ENCODE data around the gene KANSL3.
"Not testable (repeated sequence)": the region's sequence is repeated elsewhere in the genome, so short reads cannot be mapped to it uniquely, and the experiment has no call there.

The KANSL3 gene

DNA sequence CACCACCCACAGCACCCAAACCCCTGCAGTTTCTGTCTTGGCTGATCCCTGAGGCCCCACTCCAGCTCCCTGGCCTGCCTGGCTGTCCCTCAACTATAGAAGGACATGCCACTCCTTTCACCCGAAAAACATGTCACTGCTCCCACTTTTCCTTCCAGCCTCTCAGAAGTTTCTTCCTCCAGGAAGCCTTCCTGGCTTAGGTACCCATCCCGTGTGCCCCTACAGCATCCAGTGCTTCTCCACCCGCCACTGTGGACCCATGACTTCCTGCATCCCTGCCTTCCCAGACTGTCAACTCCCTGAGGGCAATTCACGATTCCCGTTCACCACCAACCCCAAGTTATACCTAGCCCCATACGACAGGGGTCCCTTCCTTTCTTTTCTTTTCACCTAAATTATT is 80.1 kb downstream of the KANSL3 start:
- H3K4me3 ChIP-seq (ENCODE audit: low read length in 2 of 2) = no peak overlapping the region
- H2AK5ac ChIP-seq (ENCODE audit: low read depth, low read length) = no peak overlapping the region
- H3K23ac ChIP-seq (ENCODE audit: low read depth, low read length, poor library complexity) = no peak overlapping the region
- no peak overlapping the region for H2BK12ac ChIP-seq (ENCODE audit: low read length)
- H3K27ac ChIP-seq (replicated peaks; ENCODE audit: low read length) = no peak overlapping the region
- no peaks in the 10 kb centered on the region for H3K27me3 ChIP-seq (ENCODE audit: control insufficient read depth in 3 of 3, insufficient read depth in 3 of 3, low read depth in 1 of 3, low read length in 3 of 3)
- no peak overlapping the region for H3K4ac ChIP-seq (ENCODE audit: low read length)
- no peak overlapping the region for H3K18ac ChIP-seq (ENCODE audit: low read length)
- WGBS, 2 donors (ENCODE audit: extremely low coverage in 2 of 2, insufficient read length in 2 of 2, insufficient replicate concordance in 1 of 2) = no CpG with 5 or more reads among the region's 6 CpGs
- no peak overlapping the region for H2AFZ ChIP-seq (ENCODE audit: low read length)
- H3K4me1 ChIP-seq (ENCODE audit: control insufficient read depth in 2 of 2, insufficient read depth in 1 of 2, low read depth in 1 of 2, low read length in 2 of 2) = no peaks in the 10 kb centered on the region
- H2BK5ac ChIP-seq (ENCODE audit: low read length) = no peak overlapping the region
- H2BK15ac ChIP-seq (ENCODE audit: low read length) = no peak overlapping the region
- no peak overlapping the region for H4K8ac ChIP-seq (ENCODE audit: low read depth, low read length)
- H3K9ac ChIP-seq (ENCODE audit: low read depth, low read length, poor library complexity) = no peak overlapping the region
- H3K36me3 ChIP-seq (replicated peaks in 1 of 2; ENCODE audit: control insufficient read depth in 2 of 2, insufficient read depth in 2 of 2, low read length in 2 of 2) = no peaks in the 10 kb centered on the region
- no peaks in the 10 kb centered on the region for H3K79me1 ChIP-seq (ENCODE audit: low read depth, low read length)
- no peak overlapping the region for H3K4me2 ChIP-seq (ENCODE audit: insufficient read depth, low read length, poor library complexity, severe bottlenecking)
- H3K9me3 ChIP-seq (replicated peaks in 1 of 2; ENCODE audit: control insufficient read depth in 2 of 2, insufficient read depth in 1 of 2, low read depth in 1 of 2, low read length in 2 of 2) = no peaks in the 10 kb centered on the region
- H4K91ac ChIP-seq (ENCODE audit: low read depth, low read length, poor library complexity) = no peak overlapping the region
- no peak overlapping the region for H2BK120ac ChIP-seq (ENCODE audit: low read depth, low read length)
- no peak overlapping the region for H3K14ac ChIP-seq (ENCODE audit: low read length)
- DNase-seq (ENCODE audit: low spot score) = no peak

DNA sequence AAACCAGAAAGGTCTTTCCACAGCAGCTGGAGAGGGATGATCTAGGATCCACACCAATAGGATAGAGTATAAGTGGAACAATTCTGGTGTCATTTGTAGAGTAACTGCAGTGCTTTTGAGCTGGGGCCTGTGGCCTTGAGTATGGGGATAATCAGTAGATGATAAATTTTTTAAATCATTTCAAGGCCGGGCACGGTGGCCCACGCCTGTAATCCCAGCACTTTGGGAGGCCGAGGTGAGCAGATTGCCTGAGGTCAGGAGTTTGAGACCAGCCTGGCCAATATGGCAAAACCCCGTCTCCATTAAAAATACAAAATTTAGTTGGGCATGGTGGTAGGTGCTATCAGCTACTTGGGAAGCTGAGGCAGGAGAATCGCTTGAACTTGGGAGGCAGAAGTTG is 80.7 kb downstream of the KANSL3 start:
- not testable (repeated sequence) for H3K27me3 ChIP-seq (ENCODE audit: control insufficient read depth in 3 of 3, insufficient read depth in 3 of 3, low read depth in 1 of 3, low read length in 3 of 3); H2BK12ac ChIP-seq (ENCODE audit: low read length); H2BK15ac ChIP-seq (ENCODE audit: low read length); H4K91ac ChIP-seq (ENCODE audit: low read depth, low read length, poor library complexity); H3K18ac ChIP-seq (ENCODE audit: low read length); H3K4me2 ChIP-seq (ENCODE audit: insufficient read depth, low read length, poor library complexity, severe bottlenecking); H2BK120ac ChIP-seq (ENCODE audit: low read depth, low read length); H3K4ac ChIP-seq (ENCODE audit: low read length); H3K23ac ChIP-seq (ENCODE audit: low read depth, low read length, poor library complexity); H2AFZ ChIP-seq (ENCODE audit: low read length); H3K79me1 ChIP-seq (ENCODE audit: low read depth, low read length); H3K14ac ChIP-seq (ENCODE audit: low read length); H3K27ac ChIP-seq (replicated peaks; ENCODE audit: low read length); H2BK5ac ChIP-seq (ENCODE audit: low read length); H3K4me3 ChIP-seq (ENCODE audit: low read length in 2 of 2); H3K4me1 ChIP-seq (ENCODE audit: control insufficient read depth in 2 of 2, insufficient read depth in 1 of 2, low read depth in 1 of 2, low read length in 2 of 2); H3K9me3 ChIP-seq (replicated peaks in 1 of 2; ENCODE audit: control insufficient read depth in 2 of 2, insufficient read depth in 1 of 2, low read depth in 1 of 2, low read length in 2 of 2); H3K36me3 ChIP-seq (replicated peaks in 1 of 2; ENCODE audit: control insufficient read depth in 2 of 2, insufficient read depth in 2 of 2, low read length in 2 of 2); DNase-seq (ENCODE audit: low spot score); H3K9ac ChIP-seq (ENCODE audit: low read depth, low read length, poor library complexity); H2AK5ac ChIP-seq (ENCODE audit: low read depth, low read length); H4K8ac ChIP-seq (ENCODE audit: low read depth, low read length)
- WGBS, 2 donors (ENCODE audit: extremely low coverage in 2 of 2, insufficient read length in 2 of 2, insufficient replicate concordance in 1 of 2) = no CpG with 5 or more reads among the region's 6 CpGs

DNA sequence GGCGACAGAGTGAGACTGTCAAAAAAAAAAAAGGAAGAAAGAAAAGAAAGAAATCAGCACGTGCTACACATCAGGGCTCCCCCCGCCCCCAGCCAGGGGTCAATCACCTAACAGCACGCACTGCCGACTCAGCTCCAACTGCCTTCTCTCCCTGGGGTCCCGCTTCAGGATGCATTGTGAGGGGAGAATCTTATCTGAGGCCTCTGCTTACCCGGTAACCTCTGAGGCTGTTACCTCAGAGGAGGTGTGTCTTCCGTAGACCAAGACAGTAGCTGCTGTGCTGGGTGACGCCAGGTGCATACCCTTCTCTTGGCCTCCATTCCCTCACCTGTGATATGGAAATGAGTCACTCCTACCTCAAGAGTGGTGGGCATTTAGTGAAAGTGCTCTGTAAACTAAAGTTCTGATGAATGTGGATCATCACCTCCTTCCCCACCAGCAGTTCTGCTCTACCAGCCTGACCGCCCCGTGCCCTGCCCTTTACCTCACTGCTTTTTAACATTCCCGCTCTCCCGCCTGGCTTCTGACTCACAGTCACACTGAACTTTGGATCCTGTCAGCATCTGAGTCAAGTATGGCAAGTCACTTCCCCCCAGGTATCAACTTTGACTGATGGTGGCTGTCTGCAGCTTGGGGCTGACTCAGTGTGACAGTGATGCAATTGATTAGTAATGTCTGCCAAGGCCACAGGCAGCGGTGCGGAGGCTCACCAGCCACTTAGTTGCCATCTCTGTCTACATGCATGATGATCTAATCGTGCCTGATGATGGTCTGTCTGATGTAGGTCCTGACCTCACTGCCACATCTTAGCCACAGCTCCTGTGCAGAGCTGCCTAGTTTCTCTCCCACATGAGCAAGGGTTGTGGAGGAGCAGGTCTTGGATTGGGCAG is 81.4 kb downstream of the KANSL3 start:
- Histone ChIP-seq H3K27me3 (ENCODE audit: control insufficient read depth in 3 of 3, insufficient read depth in 3 of 3, low read depth in 1 of 3, low read length in 3 of 3) (no peaks in the 10 kb centered on the region), H4K8ac (ENCODE audit: low read depth, low read length) (no peak overlapping the region), H3K4me1 (ENCODE audit: control insufficient read depth in 2 of 2, insufficient read depth in 1 of 2, low read depth in 1 of 2, low read length in 2 of 2) (no peaks in the 10 kb centered on the region), H3K79me1 (ENCODE audit: low read depth, low read length) (no peaks in the 10 kb centered on the region), H2AFZ (ENCODE audit: low read length) (no peak overlapping the region), H2BK12ac (ENCODE audit: low read length) (no peak overlapping the region), H3K4me3 (ENCODE audit: low read length in 2 of 2) (no peak overlapping the region), H3K4me2 (ENCODE audit: insufficient read depth, low read length, poor library complexity, severe bottlenecking) (no peak overlapping the region), H3K9me3 (replicated peaks in 1 of 2; ENCODE audit: control insufficient read depth in 2 of 2, insufficient read depth in 1 of 2, low read depth in 1 of 2, low read length in 2 of 2) (no peaks in the 10 kb centered on the region), H3K18ac (ENCODE audit: low read length) (no peak overlapping the region), H3K14ac (ENCODE audit: low read length) (no peak overlapping the region), H3K36me3 (replicated peaks in 1 of 2; ENCODE audit: control insufficient read depth in 2 of 2, insufficient read depth in 2 of 2, low read length in 2 of 2) (peaks cover 0 to 2% of the 10 kb centered on the region in 2 donors), H3K9ac (ENCODE audit: low read depth, low read length, poor library complexity) (no peak overlapping the region), H2BK120ac (ENCODE audit: low read depth, low read length) (no peak overlapping the region), H2BK15ac (ENCODE audit: low read length) (no peak overlapping the region), H2BK5ac (ENCODE audit: low read length) (no peak overlapping the region), H3K27ac (replicated peaks; ENCODE audit: low read length) (no peak overlapping the region), H2AK5ac (ENCODE audit: low read depth, low read length) (no peak overlapping the region), H3K4ac (ENCODE audit: low read length) (no peak overlapping the region), H3K23ac (ENCODE audit: low read depth, low read length, poor library complexity) (no peak overlapping the region), H4K91ac (ENCODE audit: low read depth, low read length, poor library complexity) (no peak overlapping the region)
- no CpG with 5 or more reads among the region's 16 CpGs for WGBS, 2 donors (ENCODE audit: extremely low coverage in 2 of 2, insufficient read length in 2 of 2, insufficient replicate concordance in 1 of 2)
- DNase-seq (ENCODE audit: low spot score) = no peak

DNA sequence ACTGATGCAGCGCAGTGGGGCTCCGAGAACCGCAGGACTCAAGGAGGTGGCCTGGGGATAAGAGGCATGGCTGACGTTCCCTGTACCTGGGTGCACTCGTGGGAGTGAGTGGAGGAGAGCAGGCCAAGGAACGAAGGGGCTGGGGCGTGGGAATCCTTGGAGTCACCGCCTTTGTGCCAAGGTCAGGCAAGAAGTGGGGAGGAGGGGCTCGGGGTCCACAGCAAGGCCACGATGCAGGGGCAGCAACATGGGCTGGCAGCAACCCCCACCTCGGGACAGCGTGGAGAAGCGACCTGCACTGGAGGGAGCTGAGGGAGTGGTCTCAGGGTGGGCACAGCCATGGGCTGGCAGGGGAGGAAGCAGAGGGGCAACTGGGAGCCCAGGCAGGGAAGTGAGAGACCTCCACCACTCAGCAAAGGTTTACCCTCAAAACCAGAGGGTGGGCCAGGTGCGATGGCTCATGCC is 82.9 kb downstream of the KANSL3 start:
- no peaks in the 10 kb centered on the region for H3K79me1 ChIP-seq (ENCODE audit: low read depth, low read length)
- H4K8ac ChIP-seq (ENCODE audit: low read depth, low read length) = no peak overlapping the region
- no peaks in the 10 kb centered on the region for H3K9me3 ChIP-seq (replicated peaks in 1 of 2; ENCODE audit: control insufficient read depth in 2 of 2, insufficient read depth in 1 of 2, low read depth in 1 of 2, low read length in 2 of 2)
- no peaks in the 10 kb centered on the region for H3K4me1 ChIP-seq (ENCODE audit: control insufficient read depth in 2 of 2, insufficient read depth in 1 of 2, low read depth in 1 of 2, low read length in 2 of 2)
- peak overlapping the region; percentile 60 for H2BK12ac ChIP-seq (ENCODE audit: low read length)
- no peak overlapping the region for H3K4me2 ChIP-seq (ENCODE audit: insufficient read depth, low read length, poor library complexity, severe bottlenecking)
- peak overlapping the region; percentile 6 for H3K9ac ChIP-seq (ENCODE audit: low read depth, low read length, poor library complexity)
- WGBS, 2 donors (ENCODE audit: extremely low coverage in 2 of 2, insufficient read length in 2 of 2, insufficient replicate concordance in 1 of 2) = no CpG with 5 or more reads among the region's 14 CpGs
- H3K18ac ChIP-seq (ENCODE audit: low read length) = peak overlapping the region; percentile 29
- H3K14ac ChIP-seq (ENCODE audit: low read length) = no peak overlapping the region
- no peak overlapping the region for H3K27ac ChIP-seq (replicated peaks; ENCODE audit: low read length)
- no peak for DNase-seq (ENCODE audit: low spot score)
- peaks cover 0 to 5% of the 10 kb centered on the region in 2 donors for H3K36me3 ChIP-seq (replicated peaks in 1 of 2; ENCODE audit: control insufficient read depth in 2 of 2, insufficient read depth in 2 of 2, low read length in 2 of 2)
- H3K4me3 ChIP-seq (ENCODE audit: low read length in 2 of 2) = peak overlapping the region in 1 of 2 donors; percentile 30
- peak overlapping the region; percentile 21 for H2BK5ac ChIP-seq (ENCODE audit: low read length)
- no peak overlapping the region for H2BK120ac ChIP-seq (ENCODE audit: low read depth, low read length)
- H2AFZ ChIP-seq (ENCODE audit: low read length) = no peak overlapping the region
- H3K23ac ChIP-seq (ENCODE audit: low read depth, low read length, poor library complexity) = peak overlapping the region; percentile 40
- peak overlapping the region; percentile 49 for H2AK5ac ChIP-seq (ENCODE audit: low read depth, low read length)
- no peak overlapping the region for H4K91ac ChIP-seq (ENCODE audit: low read depth, low read length, poor library complexity)
- H2BK15ac ChIP-seq (ENCODE audit: low read length) = no peak overlapping the region
- no peaks in the 10 kb centered on the region for H3K27me3 ChIP-seq (ENCODE audit: control insufficient read depth in 3 of 3, insufficient read depth in 3 of 3, low read depth in 1 of 3, low read length in 3 of 3)
- no peak overlapping the region for H3K4ac ChIP-seq (ENCODE audit: low read length)

Data from neuronal stem cell (in vitro differentiated cells).